ENCODE results near the gene HS6ST2.

DNA sequence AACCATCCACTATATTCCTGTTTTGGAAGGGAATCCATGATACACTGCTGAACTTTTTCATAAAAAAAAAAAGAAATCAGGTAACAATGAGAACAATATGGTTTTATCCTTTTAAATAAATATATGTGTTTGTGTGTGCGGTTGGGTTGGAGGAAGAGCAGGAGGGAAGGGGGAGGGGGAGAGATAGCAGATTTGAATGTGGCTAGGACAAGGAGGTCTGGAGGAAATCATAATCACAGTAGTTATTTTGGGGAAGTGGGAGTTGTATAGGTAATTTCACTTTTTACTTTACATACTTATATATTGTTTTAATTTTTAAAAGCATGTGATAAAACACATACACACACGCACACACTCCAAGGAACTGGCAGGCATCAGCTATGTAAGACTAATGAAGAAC, 335.1 kb downstream of the HS6ST2 start:
- TF ChIP-seq, protein P1, sequence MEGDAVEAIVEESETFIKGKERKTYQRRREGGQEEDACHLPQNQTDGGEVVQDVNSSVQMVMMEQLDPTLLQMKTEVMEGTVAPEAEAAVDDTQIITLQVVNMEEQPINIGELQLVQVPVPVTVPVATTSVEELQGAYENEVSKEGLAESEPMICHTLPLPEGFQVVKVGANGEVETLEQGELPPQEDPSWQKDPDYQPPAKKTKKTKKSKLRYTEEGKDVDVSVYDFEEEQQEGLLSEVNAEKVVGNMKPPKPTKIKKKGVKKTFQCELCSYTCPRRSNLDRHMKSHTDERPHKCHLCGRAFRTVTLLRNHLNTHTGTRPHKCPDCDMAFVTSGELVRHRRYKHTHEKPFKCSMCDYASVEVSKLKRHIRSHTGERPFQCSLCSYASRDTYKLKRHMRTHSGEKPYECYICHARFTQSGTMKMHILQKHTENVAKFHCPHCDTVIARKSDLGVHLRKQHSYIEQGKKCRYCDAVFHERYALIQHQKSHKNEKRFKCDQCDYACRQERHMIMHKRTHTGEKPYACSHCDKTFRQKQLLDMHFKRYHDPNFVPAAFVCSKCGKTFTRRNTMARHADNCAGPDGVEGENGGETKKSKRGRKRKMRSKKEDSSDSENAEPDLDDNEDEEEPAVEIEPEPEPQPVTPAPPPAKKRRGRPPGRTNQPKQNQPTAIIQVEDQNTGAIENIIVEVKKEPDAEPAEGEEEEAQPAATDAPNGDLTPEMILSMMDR (IDR thresholded peaks at IDR 0.05) = no peak
- TF ChIP-seq EP300 (IDR thresholded peaks at IDR 0.05) = no peak
